Cardiac fibroblast (primary cell): ENCODE data around the gene PRR35.

Source experiments
- DNase-seq, 2 donors: peaks; one replicate each; pipeline versions ENCODE4 v3.0.0 to v3.0.0-alpha.2; 2010; ENCODE audit warnings: low read depth in 2 of 2
- H3K4me3 ChIP-seq, 2 donors: replicated peaks in 1 of 2; 1 replicate in 1 of 2; 2 replicates in 1 of 2; pipeline ENCODE4 v1.5.1; 2011; ENCODE audit warnings: low read depth in 2 of 2, low read length in 2 of 2, mild to moderate bottlenecking in 2 of 2, moderate library complexity in 1 of 2
- TF ChIP-seq, protein P1 (sequence below): IDR thresholded peaks from one replicate; pipeline ENCODE4 v1.5.1; 2011; ENCODE audit warnings: low read depth, mild to moderate bottlenecking, low read length, inconsistent platforms

Gene PRR35

DNA sequence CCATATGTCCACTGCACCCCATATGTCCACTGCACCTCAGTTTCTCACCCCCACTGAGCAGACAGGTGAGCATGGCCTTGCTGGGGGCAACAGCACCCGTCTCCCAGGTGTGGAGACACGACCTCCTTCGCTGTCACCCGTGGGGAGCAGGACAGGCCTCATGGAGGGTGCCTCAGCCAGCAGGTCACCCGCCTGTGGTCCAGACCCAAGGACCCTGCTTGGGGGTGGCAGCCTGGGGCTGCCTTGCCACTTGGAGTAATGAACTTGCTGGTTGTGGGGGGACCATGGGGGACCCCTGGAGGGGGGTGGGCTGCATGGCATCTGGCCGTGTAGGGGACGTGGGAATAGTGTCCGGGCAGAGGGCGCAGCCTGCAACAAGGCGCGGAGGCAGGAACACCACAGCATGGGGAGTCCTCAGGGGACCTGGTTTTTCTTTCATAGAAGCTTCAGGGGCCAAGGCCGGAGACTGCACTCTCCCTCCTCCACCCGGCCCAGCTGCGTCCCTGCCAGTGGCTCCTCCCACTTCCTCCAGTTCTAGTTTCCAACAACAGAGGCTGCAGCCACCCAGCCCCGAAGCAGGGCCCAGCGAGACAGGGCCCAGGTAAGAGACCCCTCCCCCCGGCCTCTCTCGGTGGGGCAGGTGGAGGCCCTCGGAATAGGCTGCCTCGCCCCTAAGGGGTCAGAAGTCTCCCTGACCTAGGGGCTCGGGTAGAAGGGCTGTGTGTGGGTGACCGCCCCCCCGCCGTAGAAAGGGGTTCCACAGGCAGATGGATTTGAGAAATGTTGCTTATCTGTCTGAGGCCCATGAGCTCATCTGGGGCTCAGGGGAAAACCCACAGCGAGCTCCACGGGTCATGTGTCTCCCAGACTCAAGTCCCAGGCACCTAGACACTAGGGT lies 6.5 kb downstream of the PRR35 start, which contains the start of gene NHLRC4:
Gene NHLRC4, plus strand, starts transcription at position 531 of the 898 bp plus-strand sequence. CDS start 1,043 bp downstream, outside the sequence.
- TF ChIP-seq, protein P1, sequence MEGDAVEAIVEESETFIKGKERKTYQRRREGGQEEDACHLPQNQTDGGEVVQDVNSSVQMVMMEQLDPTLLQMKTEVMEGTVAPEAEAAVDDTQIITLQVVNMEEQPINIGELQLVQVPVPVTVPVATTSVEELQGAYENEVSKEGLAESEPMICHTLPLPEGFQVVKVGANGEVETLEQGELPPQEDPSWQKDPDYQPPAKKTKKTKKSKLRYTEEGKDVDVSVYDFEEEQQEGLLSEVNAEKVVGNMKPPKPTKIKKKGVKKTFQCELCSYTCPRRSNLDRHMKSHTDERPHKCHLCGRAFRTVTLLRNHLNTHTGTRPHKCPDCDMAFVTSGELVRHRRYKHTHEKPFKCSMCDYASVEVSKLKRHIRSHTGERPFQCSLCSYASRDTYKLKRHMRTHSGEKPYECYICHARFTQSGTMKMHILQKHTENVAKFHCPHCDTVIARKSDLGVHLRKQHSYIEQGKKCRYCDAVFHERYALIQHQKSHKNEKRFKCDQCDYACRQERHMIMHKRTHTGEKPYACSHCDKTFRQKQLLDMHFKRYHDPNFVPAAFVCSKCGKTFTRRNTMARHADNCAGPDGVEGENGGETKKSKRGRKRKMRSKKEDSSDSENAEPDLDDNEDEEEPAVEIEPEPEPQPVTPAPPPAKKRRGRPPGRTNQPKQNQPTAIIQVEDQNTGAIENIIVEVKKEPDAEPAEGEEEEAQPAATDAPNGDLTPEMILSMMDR, result no peak
- peak within 1 kb of the TSS; percentile 13 to 41 for H3K4me3 ChIP-seq
- peak; percentile 74 to 84 for DNase-seq

GRCh38 chr16:567373-568256 lies 7.4 kb downstream of the PRR35 start:
- TF ChIP-seq, protein P1, result no peak
- H3K4me3 ChIP-seq, result no peak overlapping the region

GRCh38 chr16:568401-569258 lies 8.4 kb downstream of the PRR35 start:
- no peak for DNase-seq
- TF ChIP-seq, protein P1, result no peak
- H3K4me3 ChIP-seq, result peak overlapping the region in 1 of 2 donors; percentile 77

More at GRCh38 chr16:567373-568256, 7.4 kb downstream of the PRR35 start:
- no peak for DNase-seq

- H3K4me3 ChIP-seq, result peak within 1 kb of the TSS; percentile 60 to 77
- TF ChIP-seq, protein P1, result no peak
- DNase-seq, result peak; percentile 55 to 67
These were observed 9.5 kb downstream of the PRR35 start, which contains the start of gene PIGQ for GRCh38 chr16:569445-570254. Gene PIGQ, plus strand, starts transcription at chr16:569968. Its CDS starts 4,107 bp downstream, at chr16:574075.

DNA sequence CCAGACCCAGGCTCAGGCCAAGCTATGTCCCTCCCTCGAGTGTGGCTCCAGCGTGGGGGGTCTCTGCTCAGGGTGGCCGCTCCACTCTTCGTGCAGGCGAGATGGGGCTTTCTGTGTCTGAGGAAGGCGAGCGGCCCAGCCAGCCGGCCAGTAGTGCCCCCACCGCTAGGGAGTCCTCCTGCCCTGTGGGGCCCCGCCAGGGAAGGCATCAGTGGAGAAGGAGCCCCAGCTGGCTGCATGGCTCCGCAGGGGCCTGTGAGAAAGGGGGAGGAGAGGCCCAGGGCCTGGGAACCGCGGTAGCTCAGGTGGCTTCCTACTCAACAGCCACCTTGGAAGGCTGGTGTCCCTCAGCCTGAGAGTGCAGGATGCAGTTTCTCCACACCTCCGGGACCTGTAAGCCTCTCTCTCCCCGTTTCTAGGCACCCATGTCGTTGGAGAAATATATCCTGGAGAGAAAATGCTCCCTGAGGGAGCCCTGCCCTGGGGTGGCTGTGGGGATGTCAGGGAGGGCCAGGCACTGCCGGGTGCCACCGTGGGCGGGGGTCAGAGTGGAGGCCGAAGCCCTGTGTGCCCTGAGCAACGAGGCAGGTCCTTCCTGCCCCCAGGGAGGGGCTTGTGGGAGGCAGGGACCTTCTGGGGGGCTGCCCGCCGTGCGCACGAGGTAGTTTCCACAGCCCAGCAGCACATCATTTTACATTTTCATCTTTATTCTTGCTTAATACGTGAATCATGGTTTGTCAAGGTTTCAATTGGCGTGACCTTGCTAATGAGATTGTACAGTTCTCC lies 12.9 kb downstream of the PRR35 start:
- no peak for DNase-seq
- no peak overlapping the region for H3K4me3 ChIP-seq
- TF ChIP-seq, protein P1, result no peak
